ENCODE measurements around the gene EXOC7.

Gene EXOC7

DNA sequence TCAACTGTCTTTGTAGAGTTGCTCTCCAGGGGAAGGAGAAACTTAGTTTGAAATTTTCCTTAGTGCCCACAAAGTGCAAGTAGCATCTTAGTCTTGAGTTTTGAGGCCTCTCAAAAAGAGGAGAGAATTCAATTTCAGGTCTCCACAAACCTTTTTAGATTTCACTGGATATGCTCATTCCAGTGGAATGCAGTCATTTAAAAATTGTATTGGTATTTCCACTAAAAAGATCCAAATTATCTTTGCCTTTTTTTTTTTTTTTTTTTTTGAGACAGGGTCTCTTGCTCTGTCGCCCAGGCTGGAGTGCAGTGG, 44.4 kb upstream of the EXOC7 start:
- H3K4me3 ChIP-seq (ENCODE audit: low read depth, low read length): no peak overlapping the region
- no peak for DNase-seq (ENCODE audit: low read depth)
- TF ChIP-seq, protein P1, sequence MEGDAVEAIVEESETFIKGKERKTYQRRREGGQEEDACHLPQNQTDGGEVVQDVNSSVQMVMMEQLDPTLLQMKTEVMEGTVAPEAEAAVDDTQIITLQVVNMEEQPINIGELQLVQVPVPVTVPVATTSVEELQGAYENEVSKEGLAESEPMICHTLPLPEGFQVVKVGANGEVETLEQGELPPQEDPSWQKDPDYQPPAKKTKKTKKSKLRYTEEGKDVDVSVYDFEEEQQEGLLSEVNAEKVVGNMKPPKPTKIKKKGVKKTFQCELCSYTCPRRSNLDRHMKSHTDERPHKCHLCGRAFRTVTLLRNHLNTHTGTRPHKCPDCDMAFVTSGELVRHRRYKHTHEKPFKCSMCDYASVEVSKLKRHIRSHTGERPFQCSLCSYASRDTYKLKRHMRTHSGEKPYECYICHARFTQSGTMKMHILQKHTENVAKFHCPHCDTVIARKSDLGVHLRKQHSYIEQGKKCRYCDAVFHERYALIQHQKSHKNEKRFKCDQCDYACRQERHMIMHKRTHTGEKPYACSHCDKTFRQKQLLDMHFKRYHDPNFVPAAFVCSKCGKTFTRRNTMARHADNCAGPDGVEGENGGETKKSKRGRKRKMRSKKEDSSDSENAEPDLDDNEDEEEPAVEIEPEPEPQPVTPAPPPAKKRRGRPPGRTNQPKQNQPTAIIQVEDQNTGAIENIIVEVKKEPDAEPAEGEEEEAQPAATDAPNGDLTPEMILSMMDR (conservative IDR thresholded peaks at IDR 0.05; ENCODE audit: low read depth, low read length): no peak

DNA sequence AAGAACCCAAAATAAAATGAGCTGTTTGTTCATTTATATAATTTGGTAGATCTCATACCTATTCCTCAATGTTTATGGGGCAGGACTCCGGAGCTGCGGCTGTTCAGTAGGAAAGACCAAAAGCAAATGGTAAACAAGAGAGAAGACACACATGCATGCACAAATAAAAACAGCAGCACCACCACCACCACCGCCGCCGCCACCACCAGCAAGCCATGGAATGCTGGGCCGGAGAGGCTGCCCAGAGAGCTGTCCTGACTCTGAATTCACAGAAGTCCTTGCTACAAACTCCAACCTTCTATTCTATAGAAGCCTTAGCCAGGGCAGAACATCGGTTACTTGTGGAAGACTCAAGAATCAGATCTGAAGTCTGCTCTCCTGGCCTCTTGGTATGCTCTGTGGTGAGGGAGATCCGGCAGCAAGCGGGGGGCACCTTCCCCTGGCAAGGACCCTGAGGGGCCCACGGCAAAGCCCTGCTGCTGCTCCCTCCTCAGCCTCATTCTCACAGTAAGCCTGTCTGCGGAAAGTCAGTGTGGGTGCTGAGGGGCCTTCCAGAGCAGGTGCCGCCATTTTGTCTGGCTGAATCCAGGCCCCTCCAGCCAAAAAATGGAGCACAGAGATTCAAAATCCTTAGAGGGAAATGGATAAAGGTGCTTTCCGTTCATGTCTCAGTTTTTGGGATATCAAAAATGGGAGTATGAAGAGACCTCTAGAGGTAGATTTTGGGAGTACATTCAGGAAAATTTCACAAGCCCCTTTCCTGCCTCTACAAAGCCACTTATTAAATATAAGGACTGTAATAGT, 43.8 kb upstream of the EXOC7 start:
- TF ChIP-seq, protein P1 (conservative IDR thresholded peaks at IDR 0.05; ENCODE audit: low read depth, low read length): peak; percentile 59
- peak; percentile 48 for DNase-seq (ENCODE audit: low read depth)

DNA sequence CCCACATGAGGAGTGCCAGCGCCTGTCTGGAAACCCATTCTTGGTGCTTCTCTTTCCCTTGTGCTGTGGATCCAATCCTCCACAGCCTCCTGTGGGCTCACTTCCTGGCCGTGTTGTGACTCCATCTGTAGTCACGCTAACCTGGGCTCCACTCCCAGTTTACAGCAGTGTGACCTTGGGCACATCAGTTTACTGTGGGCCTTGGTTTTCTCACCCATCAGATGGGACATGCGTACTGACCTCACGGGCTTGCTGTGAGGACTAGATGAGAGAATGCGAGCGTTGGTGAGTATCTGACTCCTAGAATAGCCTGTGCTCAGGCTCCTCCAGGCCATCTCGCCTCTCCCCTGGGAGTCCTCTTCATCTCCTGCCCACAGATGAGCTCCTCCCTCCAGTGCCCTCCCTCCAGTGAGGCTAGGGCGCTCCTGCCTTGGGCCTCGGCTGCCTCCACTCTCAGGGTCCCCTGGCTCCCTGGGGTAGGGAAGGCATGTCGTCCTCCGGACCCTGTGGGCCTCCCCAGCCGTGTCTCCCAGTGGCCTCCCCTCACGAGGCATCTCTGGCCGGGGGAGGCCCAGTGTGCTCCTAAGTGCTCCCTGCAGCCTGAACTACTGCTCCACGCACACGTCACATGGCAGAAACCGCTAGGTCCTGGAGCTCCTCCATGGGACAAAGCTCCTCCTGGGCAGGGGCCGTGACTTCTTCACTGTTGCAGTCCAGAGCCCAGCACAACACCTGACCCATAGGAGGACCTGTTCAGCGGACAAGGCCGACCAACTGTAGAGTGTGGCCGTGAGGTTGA, 42.7 kb upstream of the EXOC7 start:
- DNase-seq (ENCODE audit: low read depth): no peak
- no peak overlapping the region for H3K4me3 ChIP-seq (ENCODE audit: low read depth, low read length)
- TF ChIP-seq, protein P1 (conservative IDR thresholded peaks at IDR 0.05; ENCODE audit: low read depth, low read length): no peak

More for the DNA sequence above, 43.8 kb upstream of the EXOC7 start:
- H3K4me3 ChIP-seq (ENCODE audit: low read depth, low read length): no peak overlapping the region

DNA sequence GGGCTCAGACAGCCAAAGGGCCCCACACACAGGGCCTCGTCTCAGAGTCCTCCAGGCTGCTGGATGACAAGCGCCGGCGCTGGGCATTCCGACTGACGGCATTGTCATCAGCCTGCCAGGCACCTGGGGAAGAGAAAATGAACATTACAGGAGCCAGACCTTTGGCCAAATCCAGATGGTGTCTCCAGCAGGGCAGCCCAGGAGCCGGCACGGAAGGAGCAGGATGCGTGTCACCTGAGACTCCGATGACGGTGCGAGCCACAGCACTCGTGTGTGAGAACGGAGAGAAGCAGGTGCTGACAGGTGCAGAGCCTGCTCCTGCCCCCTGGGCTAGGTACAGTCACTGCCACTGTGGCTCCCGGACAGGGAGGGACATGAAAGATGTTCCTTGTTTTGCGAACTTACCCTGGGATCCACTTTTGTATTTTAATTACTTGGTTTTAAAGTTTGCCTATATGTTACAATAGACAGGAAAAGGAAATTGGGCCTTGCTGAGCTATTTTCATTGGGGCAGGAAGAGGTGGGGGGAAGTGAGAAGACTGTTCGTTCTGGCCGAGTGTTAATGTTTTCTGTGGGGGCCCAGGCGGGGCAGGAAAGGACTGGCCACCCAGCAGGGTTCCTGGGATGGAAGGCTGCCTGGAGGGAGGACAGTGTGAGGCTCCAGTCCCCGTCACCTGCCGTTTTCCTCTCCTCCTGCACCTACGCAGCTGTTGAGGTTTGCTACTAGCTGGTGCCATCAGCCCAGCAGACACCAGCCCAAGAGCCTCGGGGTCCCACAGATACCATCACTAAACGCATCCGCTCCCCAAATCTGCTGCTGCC, 41.9 kb upstream of the EXOC7 start:
- H3K4me3 ChIP-seq (ENCODE audit: low read depth, low read length): no peak overlapping the region
- DNase-seq (ENCODE audit: low read depth): no peak
- TF ChIP-seq, protein P1 (conservative IDR thresholded peaks at IDR 0.05; ENCODE audit: low read depth, low read length): no peak

DNA sequence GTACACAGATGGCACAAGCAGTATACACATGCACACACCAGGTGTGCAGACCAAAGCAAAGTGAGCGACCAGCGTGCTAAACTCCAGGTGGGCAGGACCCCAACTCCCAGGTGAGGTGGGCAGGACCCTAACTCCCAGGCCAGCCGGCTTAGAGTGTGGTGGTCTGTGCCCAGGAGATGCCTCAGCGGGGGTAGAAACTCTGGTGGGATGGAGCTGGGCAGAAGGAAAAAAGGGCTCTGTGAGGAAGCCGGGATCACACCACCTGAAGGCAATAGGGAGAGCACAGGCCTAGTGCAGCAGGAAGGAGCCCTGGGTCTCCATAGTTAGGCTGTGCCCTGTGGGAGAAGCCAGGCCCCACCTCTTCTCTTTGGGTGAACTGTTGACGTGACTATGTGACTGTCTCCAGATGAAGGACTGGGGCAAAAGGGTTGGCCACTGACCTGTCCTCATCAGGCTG, 39.0 kb upstream of the EXOC7 start:
- no peak overlapping the region for H3K4me3 ChIP-seq (ENCODE audit: low read depth, low read length)
- TF ChIP-seq, protein P1 (conservative IDR thresholded peaks at IDR 0.05; ENCODE audit: low read depth, low read length): no peak
- no peak for DNase-seq (ENCODE audit: low read depth)

DNA sequence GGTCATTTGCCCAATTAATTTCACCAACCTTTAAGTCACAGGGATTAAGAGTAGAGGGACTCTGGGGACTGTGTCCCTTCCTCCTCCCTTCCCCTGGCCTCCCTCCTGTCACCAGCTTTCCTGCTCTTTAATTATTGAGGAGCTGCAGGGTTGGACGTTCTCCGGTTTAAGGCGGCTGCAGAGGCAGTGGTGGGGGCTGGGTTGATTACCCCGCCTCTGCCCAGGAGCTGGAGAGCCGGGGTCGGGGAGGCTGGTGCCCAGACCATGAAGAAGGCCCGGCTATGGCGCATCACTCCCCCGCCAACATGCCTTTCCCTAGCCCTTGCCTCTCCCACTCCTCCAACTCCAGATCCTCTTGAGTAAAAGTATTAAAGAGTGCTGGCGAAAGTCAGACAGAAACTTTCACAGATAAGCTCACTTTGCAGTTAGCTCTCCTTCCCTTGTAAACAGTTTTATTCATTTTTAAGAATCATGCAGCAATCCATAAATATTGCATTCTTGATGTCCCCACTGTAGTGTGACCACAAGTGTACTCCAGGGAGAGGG, 38.5 kb upstream of the EXOC7 start:
- TF ChIP-seq, protein P1 (conservative IDR thresholded peaks at IDR 0.05; ENCODE audit: low read depth, low read length): no peak
- no peak for DNase-seq (ENCODE audit: low read depth)
- no peak overlapping the region for H3K4me3 ChIP-seq (ENCODE audit: low read depth, low read length)

All from choroid plexus epithelial cell (primary cell).